Measurements from ENCODE around the gene EMD.

The EMD gene

GRCh38 chrX:154380153-154380552 lies 1.1 kb downstream of the EMD start:
- Histone ChIP-seq H2BK15ac (ENCODE audit: low read depth, poor library complexity, severe bottlenecking) (no peak overlapping the region), H3K36me3 (ENCODE audit: control insufficient read depth in 1 of 2, insufficient read depth in 2 of 2, low read depth in 1 of 2, low read length in 2 of 2) (peaks cover 8 to 16% of the 10 kb centered on the region in 2 experiments), H2BK12ac (ENCODE audit: low read length in 2 of 2) (peak overlapping the region in 1 of 2 experiments; percentile 39), H4K91ac (ENCODE audit: low read length) (no peak overlapping the region), H2BK120ac (ENCODE audit: low read depth, low read length) (no peak overlapping the region), H3K4ac (ENCODE audit: low read depth in 1 of 2, low read length in 2 of 2) (peak overlapping the region in 1 of 2 experiments; percentile 44), H3K27ac (ENCODE audit: low read length, poor library complexity, severe bottlenecking) (no peak overlapping the region), H3K18ac (ENCODE audit: low read depth in 1 of 2, low read length in 2 of 2) (peak overlapping the region in 1 of 2 experiments; percentile 12), H3K4me2 (ENCODE audit: low read length, poor library complexity, severe bottlenecking) (peak overlapping the region; percentile 70), H2BK5ac (ENCODE audit: low read depth, low read length, poor library complexity, severe bottlenecking) (no peak overlapping the region), H2AFZ (ENCODE audit: low read depth, low read length) (no peak overlapping the region), H2AK5ac (ENCODE audit: low read length, severe bottlenecking) (no peak overlapping the region), H3K9me3 (ENCODE audit: control insufficient read depth, low read length) (no peaks in the 10 kb centered on the region), H3K14ac (ENCODE audit: low read length in 2 of 2) (no peak overlapping the region), H3K9ac (ENCODE audit: low read length) (peak overlapping the region; percentile 97), H3K23ac (ENCODE audit: low read length in 2 of 2) (no peak overlapping the region), H3K79me1 (replicated peaks; ENCODE audit: low read length, poor library complexity, severe bottlenecking) (peaks cover 5% of the 10 kb centered on the region), H3K4me3 (ENCODE audit: insufficient read depth in 1 of 2, low read depth in 1 of 2, low read length in 2 of 2) (peak overlapping the region; percentile 78 to 83), H3K4me1 (ENCODE audit: control insufficient read depth, insufficient read depth, low read depth, low read length) (peaks cover 10% of the 10 kb centered on the region), H3K27me3 (ENCODE audit: control insufficient read depth in 1 of 2, insufficient read depth in 1 of 2, low read length in 2 of 2) (no peaks in the 10 kb centered on the region), H4K8ac (ENCODE audit: low read length) (no peak overlapping the region)
- WGBS: 43% methylated on average over 12 of the region's 13 CpGs
- DNase-seq: peak; percentile 26

- H3K18ac ChIP-seq (ENCODE audit: low read depth in 1 of 2, low read length in 2 of 2): no peak overlapping the region
- DNase-seq: no peak
- H2BK120ac ChIP-seq (ENCODE audit: low read depth, low read length): no peak overlapping the region
- no peak overlapping the region for H4K91ac ChIP-seq (ENCODE audit: low read length)
- peaks cover 10% of the 10 kb centered on the region for H3K4me1 ChIP-seq (ENCODE audit: control insufficient read depth, insufficient read depth, low read depth, low read length)
- H3K9me3 ChIP-seq (ENCODE audit: control insufficient read depth, low read length): no peaks in the 10 kb centered on the region
- H3K14ac ChIP-seq (ENCODE audit: low read length in 2 of 2): no peak overlapping the region
- no peak overlapping the region for H2BK12ac ChIP-seq (ENCODE audit: low read length in 2 of 2)
- no peak overlapping the region for H2AFZ ChIP-seq (ENCODE audit: low read depth, low read length)
- no peak overlapping the region for H3K27ac ChIP-seq (ENCODE audit: low read length, poor library complexity, severe bottlenecking)
- H3K23ac ChIP-seq (ENCODE audit: low read length in 2 of 2): no peak overlapping the region
- no peak overlapping the region for H2BK5ac ChIP-seq (ENCODE audit: low read depth, low read length, poor library complexity, severe bottlenecking)
- H3K9ac ChIP-seq (ENCODE audit: low read length): peak overlapping the region; percentile 97
- H3K4me3 ChIP-seq (ENCODE audit: insufficient read depth in 1 of 2, low read depth in 1 of 2, low read length in 2 of 2): peak overlapping the region in 1 of 2 experiments; percentile 83
- H3K4me2 ChIP-seq (ENCODE audit: low read length, poor library complexity, severe bottlenecking): peak overlapping the region; percentile 42
- no peak overlapping the region for H3K4ac ChIP-seq (ENCODE audit: low read depth in 1 of 2, low read length in 2 of 2)
- H2AK5ac ChIP-seq (ENCODE audit: low read length, severe bottlenecking): no peak overlapping the region
- no peaks in the 10 kb centered on the region for H3K27me3 ChIP-seq (ENCODE audit: control insufficient read depth in 1 of 2, insufficient read depth in 1 of 2, low read length in 2 of 2)
- WGBS: 94% methylated on average over 11 of the region's 14 CpGs
- H3K36me3 ChIP-seq (ENCODE audit: control insufficient read depth in 1 of 2, insufficient read depth in 2 of 2, low read depth in 1 of 2, low read length in 2 of 2): peaks cover 8 to 16% of the 10 kb centered on the region in 2 experiments
- H4K8ac ChIP-seq (ENCODE audit: low read length): no peak overlapping the region
- peaks cover 5% of the 10 kb centered on the region for H3K79me1 ChIP-seq (replicated peaks; ENCODE audit: low read length, poor library complexity, severe bottlenecking)
- no peak overlapping the region for H2BK15ac ChIP-seq (ENCODE audit: low read depth, poor library complexity, severe bottlenecking)
Observed at GRCh38 chrX:154380787-154381186, 1.7 kb downstream of the EMD start.

- 90% methylated on average over 3 of the region's 6 CpGs for WGBS
- no peak overlapping the region for H2BK15ac ChIP-seq (ENCODE audit: low read depth, poor library complexity, severe bottlenecking)
Observed at GRCh38 chrX:154381271-154381670, 2.2 kb downstream of the EMD start.

GRCh38 chrX:154382483-154383069 lies 3.5 kb downstream of the EMD start:
- H4K91ac ChIP-seq (ENCODE audit: low read length): no peak overlapping the region
- H2BK5ac ChIP-seq (ENCODE audit: low read depth, low read length, poor library complexity, severe bottlenecking): no peak overlapping the region
- no peak overlapping the region for H3K18ac ChIP-seq (ENCODE audit: low read depth in 1 of 2, low read length in 2 of 2)
- no peak overlapping the region for H2BK15ac ChIP-seq (ENCODE audit: low read depth, poor library complexity, severe bottlenecking)
- no peaks in the 10 kb centered on the region for H3K9me3 ChIP-seq (ENCODE audit: control insufficient read depth, low read length)
- no peak overlapping the region for H3K14ac ChIP-seq (ENCODE audit: low read length in 2 of 2)
- H3K23ac ChIP-seq (ENCODE audit: low read length in 2 of 2): no peak overlapping the region
- WGBS: 85% methylated on average over 9 of the region's 11 CpGs
- no peaks in the 10 kb centered on the region for H3K27me3 ChIP-seq (ENCODE audit: control insufficient read depth in 1 of 2, insufficient read depth in 1 of 2, low read length in 2 of 2)
- peaks cover 8 to 16% of the 10 kb centered on the region in 2 experiments for H3K36me3 ChIP-seq (ENCODE audit: control insufficient read depth in 1 of 2, insufficient read depth in 2 of 2, low read depth in 1 of 2, low read length in 2 of 2)
- H3K4me3 ChIP-seq (ENCODE audit: insufficient read depth in 1 of 2, low read depth in 1 of 2, low read length in 2 of 2): no peak overlapping the region
- H2AK5ac ChIP-seq (ENCODE audit: low read length, severe bottlenecking): no peak overlapping the region
- H3K79me1 ChIP-seq (replicated peaks; ENCODE audit: low read length, poor library complexity, severe bottlenecking): no peaks in the 10 kb centered on the region
- no peak overlapping the region for H2BK120ac ChIP-seq (ENCODE audit: low read depth, low read length)
- H3K4ac ChIP-seq (ENCODE audit: low read depth in 1 of 2, low read length in 2 of 2): no peak overlapping the region
- no peak overlapping the region for H3K27ac ChIP-seq (ENCODE audit: low read length, poor library complexity, severe bottlenecking)
- H2AFZ ChIP-seq (ENCODE audit: low read depth, low read length): no peak overlapping the region
- no peak for DNase-seq
- peaks cover 10% of the 10 kb centered on the region for H3K4me1 ChIP-seq (ENCODE audit: control insufficient read depth, insufficient read depth, low read depth, low read length)
- no peak overlapping the region for H4K8ac ChIP-seq (ENCODE audit: low read length)
- H3K9ac ChIP-seq (ENCODE audit: low read length): no peak overlapping the region
- H2BK12ac ChIP-seq (ENCODE audit: low read length in 2 of 2): no peak overlapping the region
- no peak overlapping the region for H3K4me2 ChIP-seq (ENCODE audit: low read length, poor library complexity, severe bottlenecking)

More at GRCh38 chrX:154381271-154381670, 2.2 kb downstream of the EMD start:
- Histone ChIP-seq H3K4ac (ENCODE audit: low read depth in 1 of 2, low read length in 2 of 2) (no peak overlapping the region), H4K8ac (ENCODE audit: low read length) (no peak overlapping the region), H3K27ac (ENCODE audit: low read length, poor library complexity, severe bottlenecking) (no peak overlapping the region), H3K4me1 (ENCODE audit: control insufficient read depth, insufficient read depth, low read depth, low read length) (peaks cover 10% of the 10 kb centered on the region), H4K91ac (ENCODE audit: low read length) (no peak overlapping the region), H2AFZ (ENCODE audit: low read depth, low read length) (no peak overlapping the region), H3K36me3 (ENCODE audit: control insufficient read depth in 1 of 2, insufficient read depth in 2 of 2, low read depth in 1 of 2, low read length in 2 of 2) (peaks cover 8 to 16% of the 10 kb centered on the region in 2 experiments), H3K4me2 (ENCODE audit: low read length, poor library complexity, severe bottlenecking) (no peak overlapping the region), H3K9ac (ENCODE audit: low read length) (no peak overlapping the region), H3K9me3 (ENCODE audit: control insufficient read depth, low read length) (no peaks in the 10 kb centered on the region), H3K27me3 (ENCODE audit: control insufficient read depth in 1 of 2, insufficient read depth in 1 of 2, low read length in 2 of 2) (no peaks in the 10 kb centered on the region), H3K4me3 (ENCODE audit: insufficient read depth in 1 of 2, low read depth in 1 of 2, low read length in 2 of 2) (no peak overlapping the region), H2BK5ac (ENCODE audit: low read depth, low read length, poor library complexity, severe bottlenecking) (no peak overlapping the region), H2BK12ac (ENCODE audit: low read length in 2 of 2) (no peak overlapping the region), H3K18ac (ENCODE audit: low read depth in 1 of 2, low read length in 2 of 2) (no peak overlapping the region), H2BK120ac (ENCODE audit: low read depth, low read length) (no peak overlapping the region), H3K79me1 (replicated peaks; ENCODE audit: low read length, poor library complexity, severe bottlenecking) (peaks cover 5% of the 10 kb centered on the region), H3K14ac (ENCODE audit: low read length in 2 of 2) (no peak overlapping the region), H2AK5ac (ENCODE audit: low read length, severe bottlenecking) (no peak overlapping the region), H3K23ac (ENCODE audit: low read length in 2 of 2) (no peak overlapping the region)
- DNase-seq: no peak

Data from mesenchymal stem cell (in vitro differentiated cells and primary cell).